ENCODE results near the gene TRIM49B.
"Not testable (repeated sequence)": the region's sequence is repeated elsewhere in the genome, so short reads cannot be mapped to it uniquely, and the experiment has no call there.

GRCh38 chr11:48983785-48984184 lies 44.8 kb upstream of the TRIM49B start, which contains the start of gene TRIM51G:
- TF ChIP-seq, protein P1, sequence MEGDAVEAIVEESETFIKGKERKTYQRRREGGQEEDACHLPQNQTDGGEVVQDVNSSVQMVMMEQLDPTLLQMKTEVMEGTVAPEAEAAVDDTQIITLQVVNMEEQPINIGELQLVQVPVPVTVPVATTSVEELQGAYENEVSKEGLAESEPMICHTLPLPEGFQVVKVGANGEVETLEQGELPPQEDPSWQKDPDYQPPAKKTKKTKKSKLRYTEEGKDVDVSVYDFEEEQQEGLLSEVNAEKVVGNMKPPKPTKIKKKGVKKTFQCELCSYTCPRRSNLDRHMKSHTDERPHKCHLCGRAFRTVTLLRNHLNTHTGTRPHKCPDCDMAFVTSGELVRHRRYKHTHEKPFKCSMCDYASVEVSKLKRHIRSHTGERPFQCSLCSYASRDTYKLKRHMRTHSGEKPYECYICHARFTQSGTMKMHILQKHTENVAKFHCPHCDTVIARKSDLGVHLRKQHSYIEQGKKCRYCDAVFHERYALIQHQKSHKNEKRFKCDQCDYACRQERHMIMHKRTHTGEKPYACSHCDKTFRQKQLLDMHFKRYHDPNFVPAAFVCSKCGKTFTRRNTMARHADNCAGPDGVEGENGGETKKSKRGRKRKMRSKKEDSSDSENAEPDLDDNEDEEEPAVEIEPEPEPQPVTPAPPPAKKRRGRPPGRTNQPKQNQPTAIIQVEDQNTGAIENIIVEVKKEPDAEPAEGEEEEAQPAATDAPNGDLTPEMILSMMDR (IDR thresholded peaks at IDR 0.05 in 8 of 11, conservative IDR thresholded peaks at IDR 0.05 in 3 of 11) = not testable (repeated sequence)
- TF ChIP-seq POLR2A (IDR thresholded peaks at IDR 0.05) = not testable (repeated sequence)
